Stimulated activated CD4-positive, alpha-beta T cell treated with anti-CD3 and anti-CD28 coated beads, TNF-alpha, amount 100 ng/mL, for 1 hour (primary cell): ENCODE data around the gene ENO1.
A peak's percentile ranks its signal among the peaks of the same experiment; 100 is the strongest.
"Not testable (repeated sequence)": the region's sequence is repeated elsewhere in the genome, so short reads cannot be mapped to it uniquely, and the experiment has no call there.

ENCODE experiments used
- DNase-seq, 3 donors: peaks; one replicate each; pipeline ENCODE4 v3.0.0-alpha.2; 2020; ENCODE audit warnings: low read depth in 3 of 3, low spot score in 1 of 3

ENO1 gene

DNA sequence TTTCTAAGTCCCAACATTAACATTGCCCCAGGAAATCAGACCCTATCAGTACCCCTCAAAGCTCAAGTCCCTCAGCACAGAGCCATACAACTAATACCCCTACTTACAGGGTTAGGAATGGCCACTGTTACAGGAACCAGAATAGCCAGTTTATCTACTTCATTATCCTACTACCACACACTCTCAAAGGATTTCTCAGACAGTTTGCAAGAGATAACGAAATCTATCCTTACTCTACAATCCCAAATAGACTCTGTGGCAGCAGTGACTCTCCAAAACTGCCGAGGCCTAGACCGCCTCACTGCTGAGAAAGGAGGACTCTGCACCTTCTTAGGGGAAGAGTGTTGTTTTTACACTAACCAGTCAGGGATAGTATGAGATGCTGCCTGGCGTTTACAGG lies 19.0 kb upstream of the ENO1 start:
- DNase-seq: not testable (repeated sequence)

DNA sequence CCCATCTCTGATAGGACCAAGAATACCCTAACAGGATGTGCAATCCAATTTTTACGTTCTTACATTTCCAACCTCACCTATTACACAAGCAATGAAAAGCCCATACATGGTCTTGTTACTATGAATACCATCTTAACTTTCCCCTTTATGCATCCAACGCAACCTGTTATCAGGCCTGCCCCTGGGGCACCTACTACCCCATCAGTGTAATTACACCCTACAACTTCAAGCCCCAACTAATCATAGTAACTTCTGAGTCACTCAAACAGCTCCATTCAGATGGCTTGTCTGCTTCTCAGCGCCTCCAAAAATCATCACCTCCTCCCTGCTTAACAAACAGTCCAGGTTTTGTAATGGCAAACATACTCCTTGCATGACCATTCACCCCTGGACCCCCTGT lies 18.3 kb upstream of the ENO1 start:
- DNase-seq: not testable (repeated sequence)

DNA sequence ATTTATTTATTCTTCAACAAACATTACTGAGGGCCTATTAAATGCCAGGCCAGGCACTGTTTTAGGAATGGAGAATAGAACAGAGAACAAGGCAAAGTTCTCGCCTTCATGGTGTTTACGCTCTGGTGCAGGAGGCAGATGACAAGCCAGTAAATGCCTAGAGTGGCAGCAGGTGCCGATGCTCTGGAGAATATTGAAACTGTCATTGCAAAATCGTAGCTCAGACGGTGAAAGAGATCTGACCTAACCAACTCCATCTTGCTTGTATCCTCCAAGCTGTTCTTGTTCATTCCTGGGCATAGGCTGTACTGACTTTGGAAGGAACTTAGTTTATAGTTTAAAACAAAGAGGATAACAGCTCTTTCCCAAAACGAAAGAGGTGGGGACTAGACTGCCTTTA lies 13.5 kb upstream of the ENO1 start:
- no peak for DNase-seq

DNA sequence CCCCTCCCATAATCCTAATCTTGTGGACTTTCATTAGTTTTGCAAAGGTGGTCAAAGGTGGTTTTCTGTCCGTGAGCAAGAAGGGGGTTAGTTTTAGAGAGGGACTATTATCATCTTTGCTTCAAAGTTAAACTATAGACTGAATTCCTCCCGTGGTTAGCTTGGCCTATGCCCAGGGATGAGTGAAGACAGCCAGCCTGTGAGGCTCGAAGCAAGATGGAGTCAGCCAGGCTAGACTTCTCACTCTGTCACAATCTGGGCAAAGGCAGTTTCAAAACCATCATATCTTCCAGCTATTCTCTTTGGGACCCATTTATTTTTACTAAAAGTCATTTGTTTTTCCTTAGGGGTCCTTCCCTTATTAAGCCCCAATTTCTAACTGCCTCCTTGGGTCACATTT lies 12.9 kb upstream of the ENO1 start:
- DNase-seq: no peak

DNA sequence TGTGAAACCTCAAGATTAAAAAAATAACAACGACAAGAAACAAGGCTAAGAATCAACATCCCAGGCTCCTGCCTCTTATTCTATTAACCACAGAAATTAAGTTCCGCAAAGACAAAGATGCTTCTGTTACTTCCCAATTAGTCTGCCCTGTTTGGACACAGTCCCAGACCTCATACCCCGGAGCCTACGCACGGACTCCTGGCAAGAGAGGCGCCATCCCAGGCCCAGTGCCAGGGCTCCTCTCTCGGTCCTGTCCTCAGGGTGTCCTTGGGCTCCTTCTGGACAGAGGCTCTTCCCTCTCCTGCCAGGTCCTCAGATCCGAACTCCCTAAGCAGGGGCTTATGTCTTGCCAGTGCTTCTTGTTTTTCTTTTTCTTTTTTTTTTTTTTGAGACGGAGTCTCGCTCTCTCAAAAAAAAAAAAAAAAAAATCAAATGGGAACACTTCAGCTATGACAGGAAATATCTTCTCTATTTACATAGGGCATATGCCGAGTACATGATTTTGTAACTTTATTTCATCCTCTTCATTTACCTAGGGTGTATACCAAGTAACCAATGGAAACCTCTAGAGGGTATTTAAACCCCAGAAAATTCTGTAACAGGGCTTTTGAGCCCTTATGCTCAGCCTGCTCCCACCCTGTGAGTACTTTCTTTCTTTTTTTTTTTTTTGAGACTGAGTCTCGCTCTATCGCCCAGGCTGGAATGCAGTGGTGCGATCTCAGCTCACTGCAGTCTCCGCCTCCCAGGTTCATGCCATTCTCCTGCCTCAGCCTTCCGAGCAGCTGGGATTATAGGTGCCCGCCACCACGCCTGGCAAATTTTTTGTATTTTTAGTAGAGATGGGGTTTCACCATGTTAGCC lies 11.7 kb upstream of the ENO1 start:
- no peak for DNase-seq

DNA sequence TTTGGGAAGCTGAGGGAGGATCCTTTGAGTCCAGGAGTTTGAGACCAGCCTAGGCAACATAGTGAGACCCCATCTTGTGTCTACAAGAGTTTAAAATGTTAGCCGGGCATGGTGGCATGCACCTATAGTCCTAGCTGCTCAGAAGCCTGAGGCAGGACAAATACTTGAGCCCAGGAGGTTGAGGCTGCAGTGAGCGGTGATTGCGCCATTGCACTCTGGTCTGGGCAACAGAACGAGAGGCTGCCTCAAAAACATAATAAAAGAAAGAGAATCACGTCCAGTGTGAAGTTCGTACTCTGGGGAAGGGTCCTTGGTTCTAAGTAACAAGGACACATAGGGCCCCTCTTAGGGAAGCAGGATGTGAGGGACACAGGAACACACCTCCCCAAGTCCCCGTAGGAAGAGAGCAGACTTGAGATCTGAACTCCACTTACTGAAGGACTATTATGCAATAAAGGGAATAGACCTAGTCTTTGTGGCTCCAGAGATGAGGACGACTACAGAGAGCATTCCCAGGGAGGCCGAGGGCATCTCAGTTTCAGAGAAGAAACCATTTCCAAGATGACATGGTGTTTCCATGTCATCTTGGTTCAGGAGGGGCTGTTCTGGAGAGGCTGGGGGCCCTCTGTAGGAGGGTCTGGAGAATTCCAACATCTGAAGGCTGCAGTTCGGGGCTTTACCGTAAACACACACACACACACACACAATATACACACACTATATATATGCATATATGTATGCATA lies 10.8 kb upstream of the ENO1 start:
- no peak for DNase-seq

DNA sequence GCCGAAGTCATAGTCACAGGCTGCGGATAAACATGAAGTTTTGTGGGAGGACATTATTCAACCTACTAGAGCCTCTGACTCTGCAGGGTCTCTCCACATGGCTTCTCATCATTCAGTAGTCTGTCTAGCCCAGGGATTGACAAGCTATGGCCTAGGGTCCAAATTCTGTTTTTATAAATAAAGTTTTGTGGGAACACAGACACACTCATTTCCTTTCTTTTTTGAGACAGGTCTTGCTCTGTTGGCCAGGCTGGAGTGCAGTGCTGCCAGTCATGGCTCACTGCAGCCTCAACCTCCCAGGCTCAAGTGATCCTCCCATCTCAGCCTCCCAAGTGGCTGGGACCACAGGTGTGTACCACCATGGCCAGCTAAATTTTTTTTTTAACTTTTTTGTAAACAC lies 8.1 kb upstream of the ENO1 start:
- no peak for DNase-seq

DNA sequence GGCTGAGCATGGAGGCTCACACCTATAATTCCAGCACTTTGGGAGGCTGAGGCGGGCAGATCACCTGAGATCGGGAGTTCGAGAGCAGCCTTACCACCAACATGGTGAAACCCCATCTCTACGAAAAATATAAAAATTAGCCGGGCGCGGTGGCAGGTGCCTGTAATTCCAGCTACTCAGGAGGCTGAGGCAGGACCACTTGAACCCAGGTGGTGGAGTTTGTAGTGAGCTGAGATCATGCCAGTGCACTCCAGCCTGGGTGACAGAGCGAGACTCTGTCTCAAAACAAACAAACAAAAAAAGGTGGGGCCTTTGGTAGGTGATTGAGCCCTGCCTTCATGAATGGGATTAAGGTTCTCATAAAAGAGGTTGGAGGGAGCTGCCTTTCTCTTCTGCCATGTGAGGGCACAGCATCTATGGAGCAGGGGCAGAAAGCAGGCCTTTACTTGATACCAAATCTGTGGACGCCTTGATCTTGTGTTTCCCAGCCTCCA lies 7.6 kb upstream of the ENO1 start:
- not testable (repeated sequence) for DNase-seq

DNA sequence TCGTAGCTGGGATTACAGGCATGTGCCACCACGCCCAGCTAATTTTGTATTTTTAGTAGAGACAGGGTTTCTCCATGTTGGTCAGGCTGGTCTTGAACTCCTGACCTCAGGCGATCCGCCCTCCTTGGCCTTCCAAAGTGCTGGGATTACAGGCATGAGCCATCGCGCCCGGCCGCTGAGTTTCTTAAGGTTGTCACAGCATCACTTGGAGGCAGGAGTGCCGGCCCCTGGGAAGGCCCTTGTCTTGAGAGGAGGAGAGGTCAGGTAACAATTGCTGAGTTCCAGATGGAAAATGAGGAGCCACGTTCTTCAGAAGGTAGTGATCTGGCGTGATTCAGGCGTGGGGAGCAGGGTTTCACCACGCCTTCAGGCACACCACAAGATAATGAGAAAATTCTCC lies 5.6 kb upstream of the ENO1 start:
- not testable (repeated sequence) for DNase-seq

DNA sequence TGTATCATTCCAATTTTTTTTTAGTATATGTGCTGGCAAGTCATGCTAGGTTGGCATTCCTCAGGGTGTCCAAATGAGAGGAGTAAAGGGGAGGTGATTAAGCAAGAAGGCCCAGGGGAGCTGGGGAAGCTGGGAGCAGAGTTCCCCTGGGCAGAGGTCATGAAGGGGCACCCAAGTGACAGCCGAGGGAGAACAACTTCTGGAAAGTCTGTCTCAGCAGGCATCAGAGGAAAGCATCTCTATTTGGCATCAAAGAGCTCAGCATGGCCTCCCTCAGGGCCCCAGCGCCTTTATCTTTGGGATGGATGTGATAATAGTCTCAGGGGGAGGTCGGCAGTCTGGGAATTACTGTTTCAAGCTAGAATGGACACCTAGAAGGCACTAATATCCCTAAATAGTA lies 5.0 kb upstream of the ENO1 start:
- DNase-seq: no peak

DNA sequence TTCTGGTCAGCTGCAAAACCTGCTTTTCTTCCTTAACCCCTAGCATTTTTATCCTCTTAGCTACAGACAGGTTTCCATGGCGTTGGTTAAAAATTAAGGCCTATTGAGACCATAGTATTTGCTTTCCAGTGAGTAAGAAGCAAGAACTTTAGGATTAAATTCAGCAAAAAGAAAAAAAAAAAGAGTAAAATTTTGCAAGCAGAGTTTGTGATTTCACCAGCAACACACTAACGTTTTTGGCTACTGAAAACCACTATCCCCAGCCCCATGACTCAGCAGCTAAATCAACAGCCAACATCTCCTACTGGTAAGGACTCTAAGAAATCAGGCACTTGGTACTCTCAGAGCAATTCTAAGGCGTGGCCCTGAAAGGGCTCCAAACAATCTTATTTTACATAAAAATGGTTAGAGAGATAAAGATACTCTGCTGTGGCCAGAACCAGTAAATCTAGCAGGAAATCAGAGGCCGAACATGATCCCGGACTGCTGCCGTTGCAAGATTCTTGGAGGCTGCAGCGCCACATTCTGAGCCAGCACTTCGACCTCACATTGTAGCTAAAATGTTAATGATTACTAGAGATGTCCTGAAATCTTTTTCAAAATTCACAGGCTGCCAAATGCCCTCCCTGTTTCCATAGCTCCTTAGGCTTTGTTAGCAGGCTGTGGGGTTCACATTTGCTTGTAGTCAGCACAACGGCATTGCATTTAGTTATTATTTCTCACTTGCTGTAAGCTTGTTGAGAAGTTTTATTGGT lies 1.6 kb upstream of the ENO1 start:
- DNase-seq: no peak

DNA sequence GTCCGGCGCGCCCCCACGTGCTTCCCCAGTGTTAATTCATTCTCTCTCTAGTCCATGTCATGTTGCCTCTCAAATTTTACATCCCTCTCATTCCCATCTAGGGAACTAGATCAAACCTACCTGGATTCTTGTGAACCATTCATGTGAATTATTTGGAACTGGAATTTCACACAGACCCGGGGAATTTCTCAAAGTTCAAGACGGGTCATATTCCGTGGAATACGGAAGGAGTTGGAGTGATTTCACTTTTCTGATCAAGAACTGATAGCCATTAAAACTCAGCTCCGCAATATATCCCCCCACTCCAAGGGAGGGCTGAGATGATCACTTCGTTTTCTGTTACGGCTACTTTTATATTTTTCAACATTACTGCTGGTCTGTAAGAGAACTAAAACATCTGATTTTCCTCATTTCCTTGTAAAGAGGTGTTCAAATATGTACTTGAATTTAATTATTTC lies 1.0 kb upstream of the ENO1 start:
- DNase-seq: no peak

DNA sequence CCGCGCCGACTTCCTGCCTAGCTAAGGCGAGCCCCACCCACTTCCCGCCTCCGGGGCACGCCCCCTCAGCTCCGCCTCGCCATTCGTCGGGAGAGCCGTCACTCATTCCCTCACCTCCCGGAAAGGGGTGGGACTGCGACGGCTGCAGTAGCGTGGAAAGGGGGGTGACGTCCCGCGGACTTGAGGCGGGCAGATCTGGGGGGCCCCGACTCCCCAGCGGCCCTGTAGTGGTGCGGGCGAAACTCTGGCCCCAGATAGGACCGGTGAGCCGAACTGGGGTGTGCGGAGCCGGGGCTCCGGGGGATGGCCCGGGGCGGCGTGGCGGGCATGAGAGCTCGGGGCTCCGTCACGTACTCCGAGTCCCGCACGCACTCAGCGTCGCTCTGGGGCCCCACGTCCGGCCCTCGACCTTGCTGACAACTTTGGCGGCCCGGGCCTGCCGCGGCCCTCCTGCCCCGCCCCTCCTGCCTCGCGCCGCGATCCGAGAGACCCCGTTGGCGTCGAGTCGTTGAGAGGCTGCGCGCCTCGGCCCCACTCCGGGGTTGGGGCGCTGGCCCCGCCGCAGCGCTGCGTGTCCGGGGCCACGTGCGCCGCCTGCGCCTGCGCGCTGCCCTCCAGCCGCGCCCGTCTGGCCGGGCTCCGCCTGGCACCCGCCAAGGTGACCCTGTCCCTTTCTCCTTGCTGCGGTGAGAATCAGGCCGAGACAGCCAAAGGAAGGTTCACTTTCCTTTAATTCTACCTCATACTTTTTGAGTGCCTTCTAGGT lies 395 bp upstream of the ENO1 start:
- DNase-seq: peak; percentile 97 to 100 (median 100)

DNA sequence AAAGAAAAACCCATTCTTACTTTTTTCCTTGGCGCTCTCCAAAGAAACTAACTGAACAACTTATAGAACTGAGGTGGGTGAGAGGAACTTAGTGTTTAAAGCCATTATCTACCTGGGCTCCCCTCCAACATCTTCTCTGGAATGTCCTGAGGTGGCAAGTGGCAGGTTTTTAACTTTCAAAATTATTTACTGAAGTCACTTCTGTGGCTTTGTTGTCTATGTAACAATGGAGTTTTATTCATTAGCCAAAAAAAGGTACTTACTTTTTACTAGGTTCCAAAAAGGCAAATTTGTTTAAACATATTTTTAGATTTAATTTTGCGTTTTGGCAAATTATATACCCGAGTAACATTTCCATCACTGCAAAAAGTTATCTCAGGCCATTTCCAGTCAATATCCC lies 2.4 kb downstream of the ENO1 start:
- no peak for DNase-seq

DNA sequence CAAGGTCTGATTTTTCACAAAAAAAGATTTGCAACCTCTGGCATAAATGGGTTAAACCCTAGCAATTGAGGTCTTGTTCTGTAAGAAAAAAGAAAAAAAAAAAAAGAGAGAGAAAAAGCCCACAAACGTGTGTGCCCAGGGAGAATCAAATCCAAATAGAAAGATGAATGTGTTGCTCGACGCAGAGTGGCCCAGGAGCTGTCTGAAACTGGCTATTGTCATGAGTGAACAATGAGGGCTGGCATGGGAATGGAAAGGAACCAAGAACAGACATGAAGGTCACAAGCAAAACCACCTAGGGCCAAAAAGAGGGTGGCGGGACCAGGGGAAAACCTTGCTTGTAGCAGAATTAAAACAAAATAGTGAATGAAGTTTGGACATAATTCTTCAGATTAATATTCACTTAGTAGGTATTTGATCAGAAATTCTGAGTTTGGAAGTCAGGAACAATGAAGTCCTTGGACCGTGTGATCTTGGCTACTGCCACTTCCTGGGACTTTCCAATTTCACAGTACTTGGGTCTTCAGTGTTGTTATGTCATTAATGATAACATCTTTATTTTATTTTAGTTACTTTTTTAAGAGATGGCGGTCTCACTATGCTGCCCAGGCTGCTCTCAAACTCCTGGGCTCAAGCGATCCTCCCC lies 3.1 kb downstream of the ENO1 start:
- no peak for DNase-seq

DNA sequence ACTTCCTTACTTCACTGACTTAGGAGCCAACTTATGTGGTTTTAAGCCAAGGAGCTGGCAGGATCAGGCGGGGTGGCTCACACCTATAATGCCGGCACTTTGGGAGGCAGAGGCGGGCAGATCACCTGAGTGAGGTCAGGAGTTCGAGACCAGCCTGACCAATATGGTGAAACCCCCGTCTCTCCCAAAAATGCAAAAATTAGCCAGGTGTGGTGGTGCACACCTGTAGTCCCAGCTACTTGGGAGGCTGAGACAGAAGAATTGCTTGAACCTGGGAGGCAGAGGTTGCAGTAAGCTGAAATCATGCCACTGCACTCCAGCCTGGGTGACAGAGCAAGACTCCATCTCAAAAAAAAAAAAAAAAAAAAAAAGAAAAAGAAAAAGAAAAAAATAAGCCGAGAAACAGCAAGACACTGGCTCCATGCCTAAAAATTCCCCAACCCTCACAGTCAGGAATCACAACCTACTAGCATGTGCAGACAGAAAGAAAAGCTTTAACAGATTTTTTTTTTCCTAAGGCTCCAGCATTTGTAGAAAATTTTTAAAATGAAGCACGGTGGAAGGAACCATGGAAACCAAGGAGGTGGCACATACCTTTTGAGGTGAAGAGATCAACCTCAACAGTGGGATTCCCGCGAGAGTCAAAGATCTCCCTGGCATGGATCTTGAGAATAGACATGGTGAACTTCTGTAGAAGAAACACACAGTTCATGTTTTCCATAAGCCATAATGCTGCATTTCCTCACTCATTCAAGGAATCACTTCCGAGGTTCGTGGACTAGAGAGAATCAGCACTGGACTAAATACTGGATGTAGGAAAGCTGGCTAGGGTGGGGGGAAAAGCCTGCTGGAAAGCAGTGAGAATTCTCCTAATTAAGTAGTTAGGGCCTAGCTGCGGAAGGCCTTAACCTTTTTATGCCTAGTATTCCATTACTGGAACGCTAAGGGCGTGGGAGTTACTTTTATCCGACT lies 4.0 kb downstream of the ENO1 start:
- DNase-seq: no peak

DNA sequence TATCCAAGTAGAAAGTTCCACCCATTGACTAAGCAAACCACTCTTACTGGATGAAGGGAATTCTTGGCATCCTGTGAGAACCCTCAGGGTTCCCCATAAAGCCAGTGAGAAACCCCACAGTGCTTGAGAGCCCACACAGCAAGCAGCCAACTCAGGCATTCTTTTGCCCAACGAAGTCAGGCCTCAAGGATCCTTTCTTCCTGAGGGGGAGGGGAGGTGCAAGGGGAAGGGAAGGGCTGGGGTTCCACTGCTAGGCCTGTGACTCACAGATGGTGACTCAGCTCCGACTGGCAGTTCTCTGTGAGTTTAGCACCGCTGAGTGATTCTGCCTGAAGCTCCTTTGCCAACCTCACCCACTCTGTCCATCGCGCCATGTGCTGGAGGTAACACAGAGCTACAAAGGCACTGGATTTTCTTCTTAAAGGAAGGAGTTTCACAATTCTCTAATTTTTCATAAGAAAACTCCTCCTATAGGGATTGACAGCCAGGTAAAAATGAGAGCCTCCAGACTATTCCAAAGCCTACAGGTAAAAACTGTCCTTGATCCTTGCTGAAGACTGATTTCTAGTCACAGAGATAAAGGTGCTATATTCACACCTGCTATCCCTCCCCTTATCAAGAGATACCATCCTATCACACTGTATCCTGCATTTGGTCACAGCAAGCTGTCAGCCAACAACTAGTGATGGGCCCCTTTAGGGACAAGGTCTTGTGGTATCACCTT lies 4.8 kb downstream of the ENO1 start:
- DNase-seq: peak; percentile 42 to 61 (median 57)

DNA sequence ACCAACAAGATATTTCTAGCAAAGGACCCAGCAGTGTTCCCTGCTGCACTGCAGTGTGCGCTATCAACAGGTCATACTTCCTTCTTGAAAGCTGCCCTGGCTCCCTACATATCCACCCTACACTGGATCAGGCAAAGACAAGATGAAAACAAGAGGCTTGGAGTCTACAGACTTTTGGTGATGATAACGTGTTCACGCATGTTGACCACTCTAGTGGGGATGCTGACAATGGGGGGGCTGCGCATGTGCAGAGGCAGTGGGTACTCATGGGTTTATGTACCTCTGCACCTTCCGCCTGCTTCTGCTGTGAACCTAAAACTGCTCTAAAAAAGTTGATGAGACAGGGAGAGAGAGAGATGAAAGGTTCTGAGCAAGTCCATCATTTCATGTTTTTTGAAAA lies 5.5 kb downstream of the ENO1 start:
- no peak for DNase-seq
